Fibroblast of lung (primary cell): ENCODE data around the gene FAM210A. TPM values are rescaled to one million over a fixed set of nuclear protein-coding genes. Genes with fewer than 3 reads are reported as not detected.

ENCODE experiments used
- DNase-seq, 2 donors: peaks; one replicate each; pipeline versions ENCODE4 v3.0.0 to v3.0.0-alpha.2; 2010; ENCODE audit warnings: low read depth in 2 of 2
- H2AFZ ChIP-seq: 2 replicates; pipeline ENCODE4 v1.5.1; 2012; ENCODE audit warnings: low read length, control low read depth, inconsistent platforms
- H3K27ac ChIP-seq: 2 replicates; pipeline ENCODE4 v1.5.1; 2011; ENCODE audit warnings: low read length, control low read depth; ENCODE audit not compliant: insufficient read depth
- H3K27me3 ChIP-seq: 2 replicates; pipeline ENCODE4 v1.5.1; 2011; ENCODE audit warnings: mild to moderate bottlenecking, low read length; ENCODE audit not compliant: control insufficient read depth, insufficient read depth
- H3K36me3 ChIP-seq: 2 replicates; pipeline ENCODE4 v1.5.1; 2011; ENCODE audit warnings: low read length; ENCODE audit not compliant: control insufficient read depth, insufficient read depth
- H3K4me1 ChIP-seq: 2 replicates; pipeline ENCODE4 v1.5.1; 2011; ENCODE audit warnings: low read length; ENCODE audit not compliant: control insufficient read depth, insufficient read depth; ENCODE audit errors: extremely low read depth
- H3K4me2 ChIP-seq: 2 replicates; pipeline ENCODE4 v1.5.1; 2011; ENCODE audit warnings: low read length, control low read depth; ENCODE audit not compliant: insufficient read depth; ENCODE audit errors: extremely low read depth
- H3K4me3 ChIP-seq, 4 experiments: fragments of 200-600 bp in 1 of 4; sonication (generic) in 1 of 4; replicated peaks in 1 of 4; 2 replicates each; pipeline ENCODE4 v1.5.1; 2011 to 2016; ENCODE audit warnings: low read length in 4 of 4, low read depth in 3 of 4, mild to moderate bottlenecking in 3 of 4, control low read depth in 2 of 4, inconsistent platforms in 1 of 4, mixed read lengths in 1 of 4; ENCODE audit not compliant: insufficient read depth in 1 of 4; ENCODE audit errors: control extremely low read depth in 1 of 4
- H3K79me2 ChIP-seq: 2 replicates; pipeline ENCODE4 v1.5.1; 2012; ENCODE audit warnings: mild to moderate bottlenecking, low read length, inconsistent platforms; ENCODE audit not compliant: control insufficient read depth, insufficient read depth
- H3K9ac ChIP-seq: 2 replicates; pipeline ENCODE4 v1.5.1; 2011; ENCODE audit warnings: mild to moderate bottlenecking, low read length, control low read depth; ENCODE audit not compliant: insufficient read depth
- H3K9me3 ChIP-seq: 2 replicates; pipeline ENCODE4 v1.5.1; 2012; ENCODE audit warnings: low read depth, low read length; ENCODE audit not compliant: control insufficient read depth, insufficient read depth
- H4K20me1 ChIP-seq: 2 replicates; pipeline ENCODE4 v1.5.1; 2011; ENCODE audit warnings: low read length; ENCODE audit not compliant: control insufficient read depth, insufficient read depth; ENCODE audit errors: extremely low read depth
- CTCF ChIP-seq, 2 donors: IDR thresholded peaks in 1 of 2; conservative IDR thresholded peaks in 1 of 2; 1 replicate in 1 of 2; 2 replicates in 1 of 2; pipeline ENCODE4 v1.5.1; 2011 to 2012; ENCODE audit warnings: low read length in 2 of 2, control low read depth in 1 of 2, inconsistent platforms in 1 of 2, low read depth in 1 of 2, mild to moderate bottlenecking in 1 of 2
- EZH2 ChIP-seq: IDR thresholded peaks from 2 replicates; pipeline ENCODE4 v1.5.1; 2012; ENCODE audit warnings: low read length, control low read depth, mild to moderate bottlenecking; ENCODE audit errors: missing control alignments
- polyA plus RNA-seq, 2 donors: library from polyadenylated mRNA; depleted of rRNA in 1 of 2; stranded (reverse) in 1 of 2; unstranded in 1 of 2; fragments of >200 nt; gene quantifications; 2 replicates each; pipeline ENCODE4 v1.2.1, GENCODE V29; 2011 to 2012; ENCODE audit warnings: missing spikeins in 1 of 2
- total RNA-seq: library from RNA; depleted of rRNA; stranded (reverse); fragments of >200 nt; gene quantifications from 2 replicates; pipeline ENCODE4 v1.2.1, GENCODE V29; 2014

Gene FAM210A
- total and polyA plus RNA-seq, 2 donors (not counting 1 experiment from before 2014, with no cell fraction given) = 14.2 to 17.5 TPM

GRCh38 chr18:13621886-13622619 is 104.3 kb downstream of the FAM210A start:
- no peak for DNase-seq
- no peaks in the 10 kb centered on the region for H4K20me1 ChIP-seq
- H3K27ac ChIP-seq = no peak overlapping the region

DNA sequence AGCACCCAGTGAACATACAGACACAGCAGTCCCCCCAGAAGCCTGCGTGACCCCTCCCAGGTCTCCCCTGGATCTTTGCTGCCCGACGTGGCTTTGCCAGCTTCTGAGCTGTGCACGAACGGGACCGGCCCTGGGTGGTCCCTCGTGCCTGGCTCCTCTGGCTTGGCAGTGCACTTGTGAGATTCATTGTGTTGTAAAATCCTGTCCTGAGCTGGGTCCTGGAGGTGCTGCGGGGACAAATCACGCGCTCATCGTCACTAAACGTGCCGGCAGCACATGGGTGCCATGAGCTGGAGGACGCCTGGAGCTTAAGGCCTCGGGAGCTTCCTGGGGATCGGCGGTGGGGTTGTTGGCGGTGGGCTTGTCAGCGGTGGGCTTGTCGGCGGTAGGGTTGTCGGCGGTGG is 104.9 kb downstream of the FAM210A start:
- H3K4me1 ChIP-seq = no peaks in the 10 kb centered on the region
- no peaks in the 10 kb centered on the region for H3K36me3 ChIP-seq
- H3K27ac ChIP-seq = no peak overlapping the region
- H3K9ac ChIP-seq = no peak overlapping the region
- H2AFZ ChIP-seq = no peak overlapping the region
- H3K4me2 ChIP-seq = no peak overlapping the region
- TF ChIP-seq EZH2 = no peak
- no peak for TF ChIP-seq CTCF (conservative IDR thresholded peaks at IDR 0.05 in 1 of 2, IDR thresholded peaks at IDR 0.05 in 1 of 2; ENCODE audit: low read depth in 1 of 2, low read length in 2 of 2)
- H3K79me2 ChIP-seq = no peaks in the 10 kb centered on the region
- no peak for DNase-seq
- H3K4me3 ChIP-seq = no peak overlapping the region
- H3K9me3 ChIP-seq = no peaks in the 10 kb centered on the region
- H3K27me3 ChIP-seq = no peaks in the 10 kb centered on the region
- no peaks in the 10 kb centered on the region for H4K20me1 ChIP-seq

More at GRCh38 chr18:13621886-13622619, 104.3 kb downstream of the FAM210A start:
- H3K4me3 ChIP-seq = no peak overlapping the region
- H3K36me3 ChIP-seq = no peaks in the 10 kb centered on the region
- H3K27me3 ChIP-seq = no peaks in the 10 kb centered on the region
- no peak overlapping the region for H3K9ac ChIP-seq
- no peak overlapping the region for H3K4me2 ChIP-seq
- no peak overlapping the region for H2AFZ ChIP-seq
- TF ChIP-seq CTCF (conservative IDR thresholded peaks at IDR 0.05 in 1 of 2, IDR thresholded peaks at IDR 0.05 in 1 of 2; ENCODE audit: low read depth in 1 of 2, low read length in 2 of 2) = no peak
- TF ChIP-seq EZH2 = no peak
- H3K9me3 ChIP-seq = no peaks in the 10 kb centered on the region
- no peaks in the 10 kb centered on the region for H3K4me1 ChIP-seq
- no peaks in the 10 kb centered on the region for H3K79me2 ChIP-seq

- Histone ChIP-seq H2AFZ (no peak overlapping the region), H3K36me3 (no peaks in the 10 kb centered on the region), H3K79me2 (no peaks in the 10 kb centered on the region), H3K4me1 (no peaks in the 10 kb centered on the region), H3K9me3 (no peaks in the 10 kb centered on the region), H4K20me1 (no peaks in the 10 kb centered on the region), H3K27me3 (no peaks in the 10 kb centered on the region), H3K27ac (no peak overlapping the region), H3K9ac (no peak overlapping the region), H3K4me2 (no peak overlapping the region), H3K4me3 (no peak overlapping the region)
- DNase-seq = no peak
- TF ChIP-seq EZH2 (no peak), CTCF (conservative IDR thresholded peaks at IDR 0.05 in 1 of 2, IDR thresholded peaks at IDR 0.05 in 1 of 2; ENCODE audit: low read depth in 1 of 2, low read length in 2 of 2) (no peak)
Observed at GRCh38 chr18:13620818-13621445, 105.4 kb downstream of the FAM210A start.
